ENCODE results near the gene SSTR5. TPM values are rescaled to one million over a fixed set of nuclear protein-coding genes. Genes with fewer than 3 reads are reported as not detected.

The SSTR5 gene
- polyA plus RNA-seq, 1 experiment = not detected

- H3K4me3 ChIP-seq (ENCODE audit: low read depth, low read length) = no peak overlapping the region
- no peaks in the 10 kb centered on the region for H3K36me3 ChIP-seq (ENCODE audit: control insufficient read depth, insufficient read depth, low read length)
- no peak for DNase-seq (ENCODE audit: low read depth)
- no peak for TF ChIP-seq CTCF (IDR thresholded peaks at IDR 0.05; ENCODE audit: insufficient read depth, low read depth, low read length)
- POLR2A ChIA-PET = no interaction called here
- CTCF ChIA-PET = no interaction called here
- H3K27me3 ChIP-seq (ENCODE audit: control insufficient read depth, insufficient read depth, low read length) = no peaks in the 10 kb centered on the region; the same call in 1 of the 2 replicates
These were observed 36.4 kb upstream of the SSTR5 start for GRCh38 chr16:1036166-1036565.

- Histone ChIP-seq H3K4me3 (ENCODE audit: low read depth, low read length) (no peak overlapping the region), H3K27me3 (ENCODE audit: control insufficient read depth, insufficient read depth, low read length) (no peaks in the 10 kb centered on the region; the same call in 1 of the 2 replicates), H3K36me3 (ENCODE audit: control insufficient read depth, insufficient read depth, low read length) (no peaks in the 10 kb centered on the region)
- CTCF ChIA-PET = interaction anchor here (0.9 kb wide), 1 partner anchor 22 kb away, joined by 3 read pairs; no protein-coding TSS in a partner anchor
- no peak for DNase-seq (ENCODE audit: low read depth)
- POLR2A ChIA-PET = no interaction called here
- no peak for TF ChIP-seq CTCF (IDR thresholded peaks at IDR 0.05; ENCODE audit: insufficient read depth, low read depth, low read length)
These were observed 35.7 kb upstream of the SSTR5 start for GRCh38 chr16:1036726-1037393.

- CTCF ChIA-PET = interaction anchor here (0.9 kb wide), 1 partner anchor 21 kb away, joined by 3 read pairs; no protein-coding TSS in a partner anchor
- no peak for DNase-seq (ENCODE audit: low read depth)
- POLR2A ChIA-PET = no interaction called here
- no peak overlapping the region for H3K4me3 ChIP-seq (ENCODE audit: low read depth, low read length)
- H3K27me3 ChIP-seq (ENCODE audit: control insufficient read depth, insufficient read depth, low read length) = no peaks in the 10 kb centered on the region; the same call in 1 of the 2 replicates
- no peaks in the 10 kb centered on the region for H3K36me3 ChIP-seq (ENCODE audit: control insufficient read depth, insufficient read depth, low read length)
- no peak for TF ChIP-seq CTCF (IDR thresholded peaks at IDR 0.05; ENCODE audit: insufficient read depth, low read depth, low read length)
These were observed 34.9 kb upstream of the SSTR5 start for GRCh38 chr16:1037394-1038257.

DNA sequence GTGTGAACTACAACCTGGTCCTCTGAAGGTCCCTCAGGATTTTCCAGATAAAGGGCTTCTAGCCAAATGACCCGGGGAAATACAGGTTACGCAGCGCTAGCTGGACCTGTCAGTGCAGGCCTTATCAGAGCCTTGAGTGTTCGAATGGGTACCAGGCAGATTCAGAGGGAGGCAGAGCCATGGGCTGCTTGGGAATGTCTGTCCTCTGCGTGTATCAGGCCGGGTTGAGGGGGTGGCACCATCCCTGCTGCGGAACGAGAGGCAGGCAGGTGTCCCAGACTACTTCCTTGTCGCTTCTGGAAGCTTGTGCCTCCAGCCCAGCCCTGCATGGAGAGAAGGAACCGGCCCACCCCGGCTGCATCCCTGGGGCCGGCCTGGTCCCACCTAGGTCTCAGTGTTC lies 33.6 kb upstream of the SSTR5 start:
- ChIA-PET CTCF (no interaction called here), POLR2A (no interaction called here)
- no peak overlapping the region for H3K4me3 ChIP-seq (ENCODE audit: low read depth, low read length)
- no peaks in the 10 kb centered on the region for H3K36me3 ChIP-seq (ENCODE audit: control insufficient read depth, insufficient read depth, low read length)
- H3K27me3 ChIP-seq (ENCODE audit: control insufficient read depth, insufficient read depth, low read length) = no peaks in the 10 kb centered on the region; the same call in 1 of the 2 replicates
- no peak for TF ChIP-seq CTCF (IDR thresholded peaks at IDR 0.05; ENCODE audit: insufficient read depth, low read depth, low read length)
- DNase-seq (ENCODE audit: low read depth) = no peak

DNA sequence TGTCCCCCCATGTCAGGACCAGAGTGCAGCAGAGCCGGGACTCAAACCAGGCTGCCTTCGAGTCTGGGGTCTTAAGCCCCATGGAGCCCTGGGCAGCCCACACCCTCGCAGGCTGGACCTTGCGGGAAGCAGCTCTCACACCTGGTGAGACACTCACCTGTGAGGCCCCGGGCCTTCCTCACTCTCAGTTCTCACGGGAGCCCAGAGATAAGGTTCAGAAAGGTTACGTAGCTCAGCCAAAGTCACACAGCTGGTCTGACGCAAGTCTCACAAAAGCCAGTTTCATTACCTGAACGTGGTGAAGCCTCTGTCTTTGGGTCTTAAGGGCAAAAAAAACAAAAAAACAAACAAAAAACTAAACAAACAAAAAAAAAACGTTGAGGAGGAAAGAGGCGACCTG lies 32.8 kb upstream of the SSTR5 start:
- no peak for DNase-seq (ENCODE audit: low read depth)
- ChIA-PET CTCF (no interaction called here), POLR2A (no interaction called here)
- Histone ChIP-seq H3K36me3 (ENCODE audit: control insufficient read depth, insufficient read depth, low read length) (no peaks in the 10 kb centered on the region), H3K27me3 (ENCODE audit: control insufficient read depth, insufficient read depth, low read length) (no peaks in the 10 kb centered on the region; the same call in 1 of the 2 replicates), H3K4me3 (ENCODE audit: low read depth, low read length) (no peak overlapping the region)
- TF ChIP-seq CTCF (IDR thresholded peaks at IDR 0.05; ENCODE audit: insufficient read depth, low read depth, low read length) = no peak

Measured in BJ (cell line).